Stimulated activated CD4-positive, alpha-beta T cell treated with anti-CD3 and anti-CD28 coated beads, TNF-alpha, amount 100 ng/mL, for 24 hours (primary cell): ENCODE results near the gene ANKRD40CL.
"Not testable (repeated sequence)": the region's sequence is repeated elsewhere in the genome, so short reads cannot be mapped to it uniquely, and the experiment has no call there.

Experiments
- DNase-seq, 3 experiments: peaks; one replicate each; pipeline ENCODE4 v3.0.0-alpha.2; 2020; ENCODE audit warnings: low read depth in 3 of 3

ANKRD40CL gene

GRCh38 chr17:50767446-50767845 lies at the start of gene ANKRD40CL:
ANKRD40CL (minus strand) TSS chr17:50767518; CDS start chr17:50766913, 605 bp downstream.
- DNase-seq: no peak

GRCh38 chr17:50816271-50816670 lies 49.0 kb upstream of the ANKRD40CL start:
- DNase-seq: no peak

- DNase-seq: no peak
Observed at GRCh38 chr17:50815400-50815799, 48.1 kb upstream of the ANKRD40CL start.

GRCh38 chr17:50813583-50813982 lies 46.3 kb upstream of the ANKRD40CL start:
- no peak for DNase-seq

GRCh38 chr17:50808888-50809287 lies 41.6 kb upstream of the ANKRD40CL start:
- no peak for DNase-seq

GRCh38 chr17:50808413-50808812 lies 41.1 kb upstream of the ANKRD40CL start:
- no peak for DNase-seq

GRCh38 chr17:50807675-50808074 lies 40.4 kb upstream of the ANKRD40CL start:
- no peak for DNase-seq

GRCh38 chr17:50807009-50807408 lies 39.7 kb upstream of the ANKRD40CL start:
- no peak for DNase-seq

GRCh38 chr17:50806141-50806643 lies 38.9 kb upstream of the ANKRD40CL start:
- no peak for DNase-seq

GRCh38 chr17:50805486-50805885 lies 38.2 kb upstream of the ANKRD40CL start:
- DNase-seq: no peak

GRCh38 chr17:50804749-50805475 lies 37.6 kb upstream of the ANKRD40CL start:
- DNase-seq: not testable (repeated sequence)

- no peak for DNase-seq
Observed at GRCh38 chr17:50803676-50804075, 36.4 kb upstream of the ANKRD40CL start.

GRCh38 chr17:50802609-50803571 lies 35.6 kb upstream of the ANKRD40CL start:
- DNase-seq: no peak

- DNase-seq: no peak
Observed at GRCh38 chr17:50800196-50800700, 32.9 kb upstream of the ANKRD40CL start.

GRCh38 chr17:50799582-50799981 lies 32.3 kb upstream of the ANKRD40CL start:
- no peak for DNase-seq

- DNase-seq: no peak
Observed at GRCh38 chr17:50798424-50799288, 31.3 kb upstream of the ANKRD40CL start.

GRCh38 chr17:50797135-50797810 lies 30.0 kb upstream of the ANKRD40CL start:
- DNase-seq: no peak

- no peak for DNase-seq
Observed at GRCh38 chr17:50794361-50794760, 27.0 kb upstream of the ANKRD40CL start.

- DNase-seq: no peak
Observed at GRCh38 chr17:50793007-50793406, 25.7 kb upstream of the ANKRD40CL start.

- no peak for DNase-seq
Observed at GRCh38 chr17:50792132-50792531, 24.8 kb upstream of the ANKRD40CL start.

GRCh38 chr17:50790618-50791017 lies 23.3 kb upstream of the ANKRD40CL start:
- DNase-seq: no peak
